Sigmoid colon (tissue), 7 donors: ENCODE data around the gene SAA2. TPM values are rescaled to one million over a fixed set of nuclear protein-coding genes. Genes with fewer than 3 reads are reported as not detected.
"Not testable (repeated sequence)": the region's sequence is repeated elsewhere in the genome, so short reads cannot be mapped to it uniquely, and the experiment has no call there.

Source experiments
- DNase-seq: peaks from one replicate; pipeline ENCODE4 v3.0.0-alpha.2; 2019
- H3K27ac ChIP-seq, 4 donors: fragments of 200-600 bp; sonication (generic); one replicate each; pipeline ENCODE4 v1.5.1; 2016 to 2019; ENCODE audit warnings: mild to moderate bottlenecking in 1 of 4
- H3K27me3 ChIP-seq, 3 donors: fragments of 200-600 bp; sonication (generic); one replicate each; pipeline ENCODE4 v1.5.1; 2019; ENCODE audit warnings: mild to moderate bottlenecking in 1 of 3
- H3K36me3 ChIP-seq, 4 donors: fragments of 200-600 bp; sonication (generic); one replicate each; pipeline ENCODE4 v1.5.1; 2016 to 2019
- H3K4me1 ChIP-seq, 4 donors: fragments of 200-600 bp; sonication (generic); one replicate each; pipeline ENCODE4 v1.5.1; 2017 to 2019
- H3K4me3 ChIP-seq, 4 donors: fragments of 200-600 bp; sonication (generic); one replicate each; pipeline ENCODE4 v1.5.1; 2017 to 2019; ENCODE audit warnings: mild to moderate bottlenecking in 2 of 4, moderate library complexity in 1 of 4
- H3K9me3 ChIP-seq, 4 donors: fragments of 200-600 bp in 3 of 4; sonication (generic) in 3 of 4; one replicate each; pipeline versions ENCODE4 v1.5.1 to v1.6.1; 2013 to 2019
- EP300 ChIP-seq, 4 donors: sonication (generic); formaldehyde crosslinking; IDR thresholded peaks; one replicate each; pipeline ENCODE4 v1.6.1; 2017; ENCODE audit warnings: antibody characterized with exemption in 4 of 4
- POLR2A ChIP-seq, 2 donors: fragments of 450-650 bp; IDR thresholded peaks; one replicate each; pipeline ENCODE4 v1.6.1; 2016; ENCODE audit warnings: antibody characterized with exemption in 2 of 2, mild to moderate bottlenecking in 2 of 2, moderate library complexity in 2 of 2
- POLR2AphosphoS5 ChIP-seq, 4 donors: sonication (generic); formaldehyde crosslinking; IDR thresholded peaks; one replicate each; pipeline ENCODE4 v1.6.1; 2017; ENCODE audit warnings: antibody characterized with exemption in 4 of 4
- WGBS, 2 donors: extraction: QIAGEN DNeasy Blood & Tissue Kit; methylation state at CpG; one replicate each; pipeline ENCODE4 v1.1.7; 2013; 5-methylcytosine and 5-hydroxymethylcytosine counted together
- intact Hi-C: fragments of 100-400 bp; cut with DNase I; formaldehyde crosslinking; loops from one replicate; pipeline ENCODE4 v1.15.1; 2023
- polyA plus RNA-seq, 3 donors: library from polyadenylated mRNA; stranded (reverse); fragments of 200-250 nt; gene quantifications; one replicate each; pipeline ENCODE4 v1.2.3, GENCODE V29; 2013
- total RNA-seq, 4 donors: library from RNA; depleted of rRNA; stranded (reverse); fragments of >200 nt; gene quantifications; one replicate each; pipeline ENCODE4 v1.1.0, GENCODE V29; 2016
- TF ChIP-seq, protein P1 (sequence below), 4 experiments: fragments of 450-650 bp in 3 of 4; fragments of 200-600 bp in 1 of 4; IDR thresholded peaks; one replicate each; pipeline ENCODE4 v1.5.1; 2016 to 2019; ENCODE audit warnings: antibody characterized with exemption in 4 of 4, mild to moderate bottlenecking in 3 of 4, moderate library complexity in 2 of 4
- donor health status: healthy with polysubstance abuse.
- donor health status: Bipolar disorder and iron deficiency.
- donor health status: healthy.

SAA2 gene
- total and polyA plus RNA-seq, 7 donors, result 0.41 to 69.2 (median 9.1) TPM; not detected in 3

GRCh38 chr11:18259259-18259658 lies 10.8 kb upstream of the SAA2 start:
- Histone ChIP-seq H3K27ac (no peak overlapping the region), H3K9me3 (no peaks in the 10 kb centered on the region), H3K36me3 (no peaks in the 10 kb centered on the region), H3K27me3 (no peaks in the 10 kb centered on the region), H3K4me1 (no peaks in the 10 kb centered on the region), H3K4me3 (no peak overlapping the region)
- DNase-seq, result no peak
- no peak for TF ChIP-seq EP300 (IDR thresholded peaks at IDR 0.05)
- intact Hi-C loops, result no loop called here

DNA sequence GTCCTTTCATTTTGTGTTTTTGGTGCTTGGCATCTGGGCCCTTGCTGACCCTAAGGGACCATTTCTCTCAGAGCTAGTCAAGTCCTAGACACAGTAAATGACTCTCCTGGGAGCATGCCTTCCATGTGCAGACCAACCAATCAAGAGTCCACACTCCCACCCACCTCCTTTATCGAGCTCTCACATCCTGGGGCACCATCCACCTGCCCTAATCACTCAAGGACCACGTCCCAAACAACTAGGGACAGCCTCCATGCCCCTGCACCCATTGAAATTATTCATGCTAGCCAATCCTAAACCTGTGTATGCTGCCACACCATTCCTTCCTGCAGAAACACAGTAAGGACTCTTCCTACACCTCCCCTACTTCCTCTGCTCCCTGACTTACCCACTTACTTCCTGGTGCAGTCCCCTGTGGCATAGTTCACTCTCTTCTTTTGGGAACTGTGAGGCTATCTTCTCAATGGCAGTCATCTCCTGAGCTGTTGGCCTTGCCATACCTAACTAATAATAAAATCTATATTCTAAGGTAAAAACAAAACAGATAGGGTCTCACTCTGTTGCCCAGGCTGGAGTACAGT lies 6.4 kb upstream of the SAA2 start:
- Histone ChIP-seq H3K27me3 (no peaks in the 10 kb centered on the region), H3K36me3 (no peaks in the 10 kb centered on the region), H3K27ac (no peak overlapping the region), H3K9me3 (no peaks in the 10 kb centered on the region), H3K4me3 (no peak overlapping the region), H3K4me1 (no peaks in the 10 kb centered on the region)
- no peak for DNase-seq
- intact Hi-C loops, result no loop called here
- 72 to 85% methylated on average over 2 of the region's 2 CpGs for WGBS, 2 donors
- TF ChIP-seq, protein P1, sequence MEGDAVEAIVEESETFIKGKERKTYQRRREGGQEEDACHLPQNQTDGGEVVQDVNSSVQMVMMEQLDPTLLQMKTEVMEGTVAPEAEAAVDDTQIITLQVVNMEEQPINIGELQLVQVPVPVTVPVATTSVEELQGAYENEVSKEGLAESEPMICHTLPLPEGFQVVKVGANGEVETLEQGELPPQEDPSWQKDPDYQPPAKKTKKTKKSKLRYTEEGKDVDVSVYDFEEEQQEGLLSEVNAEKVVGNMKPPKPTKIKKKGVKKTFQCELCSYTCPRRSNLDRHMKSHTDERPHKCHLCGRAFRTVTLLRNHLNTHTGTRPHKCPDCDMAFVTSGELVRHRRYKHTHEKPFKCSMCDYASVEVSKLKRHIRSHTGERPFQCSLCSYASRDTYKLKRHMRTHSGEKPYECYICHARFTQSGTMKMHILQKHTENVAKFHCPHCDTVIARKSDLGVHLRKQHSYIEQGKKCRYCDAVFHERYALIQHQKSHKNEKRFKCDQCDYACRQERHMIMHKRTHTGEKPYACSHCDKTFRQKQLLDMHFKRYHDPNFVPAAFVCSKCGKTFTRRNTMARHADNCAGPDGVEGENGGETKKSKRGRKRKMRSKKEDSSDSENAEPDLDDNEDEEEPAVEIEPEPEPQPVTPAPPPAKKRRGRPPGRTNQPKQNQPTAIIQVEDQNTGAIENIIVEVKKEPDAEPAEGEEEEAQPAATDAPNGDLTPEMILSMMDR (IDR thresholded peaks at IDR 0.05), result no peak
- TF ChIP-seq POLR2A (IDR thresholded peaks at IDR 0.05) (no peak), EP300 (IDR thresholded peaks at IDR 0.05) (no peak), POLR2AphosphoS5 (IDR thresholded peaks at IDR 0.05) (no peak)

DNA sequence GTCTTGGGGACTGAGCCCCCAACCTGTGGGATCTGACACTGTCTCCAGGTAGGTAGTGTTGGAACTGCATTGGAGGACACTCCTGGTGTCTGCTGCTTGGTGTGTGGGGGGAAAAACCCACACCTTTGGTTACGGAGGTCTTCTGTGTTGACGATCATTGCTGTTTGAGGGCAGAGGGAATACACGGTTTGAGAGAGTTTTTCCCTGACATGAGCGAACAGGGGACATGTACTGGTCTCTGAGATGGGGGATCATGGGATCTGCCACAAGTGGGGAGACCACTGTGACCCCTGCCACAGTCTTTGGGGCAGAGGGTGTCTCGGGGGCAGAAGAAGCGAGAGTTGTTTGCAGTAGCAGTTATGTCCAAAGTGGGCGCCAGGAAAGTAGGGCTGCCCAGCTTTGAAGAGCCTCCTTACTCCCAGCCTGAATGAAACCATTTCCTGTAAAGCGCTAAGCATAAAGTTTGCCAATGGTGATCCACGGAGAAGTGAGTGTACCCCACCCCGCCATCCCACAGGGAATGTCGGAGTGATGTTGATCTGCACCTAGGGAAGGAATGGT lies 5.4 kb upstream of the SAA2 start:
- WGBS, 2 donors, result 84 to 90% methylated on average over 11 of the region's 11 CpGs
- H3K4me1 ChIP-seq, result no peaks in the 10 kb centered on the region
- intact Hi-C loops, result no loop called here
- no peaks in the 10 kb centered on the region for H3K9me3 ChIP-seq
- TF ChIP-seq POLR2AphosphoS5 (IDR thresholded peaks at IDR 0.05), result no peak
- TF ChIP-seq, protein P1 (IDR thresholded peaks at IDR 0.05), result no peak
- no peak for TF ChIP-seq POLR2A (IDR thresholded peaks at IDR 0.05)
- TF ChIP-seq EP300 (IDR thresholded peaks at IDR 0.05), result no peak
- DNase-seq, result no peak
- H3K27me3 ChIP-seq, result no peaks in the 10 kb centered on the region
- no peak overlapping the region for H3K4me3 ChIP-seq
- H3K27ac ChIP-seq, result no peak overlapping the region
- no peaks in the 10 kb centered on the region for H3K36me3 ChIP-seq

DNA sequence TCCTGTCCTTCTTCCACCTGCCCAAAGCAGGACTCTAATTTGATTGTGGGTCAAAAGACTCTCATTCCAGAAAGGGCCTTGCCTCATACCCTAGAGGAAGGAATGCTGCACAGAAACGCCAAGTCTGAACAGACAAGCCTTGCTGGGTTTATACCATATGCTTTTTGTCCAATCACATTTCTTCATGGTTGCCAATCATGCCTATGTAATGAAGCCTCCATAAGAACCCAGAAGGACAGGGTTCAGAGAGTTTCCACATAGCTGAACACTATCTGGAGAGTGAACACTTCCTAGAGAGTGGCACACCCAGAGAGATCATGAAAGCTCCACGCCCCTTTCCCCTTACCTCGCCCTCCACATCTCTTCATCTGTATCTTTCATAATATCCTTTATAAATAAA lies 4.8 kb upstream of the SAA2 start:
- H3K27ac ChIP-seq, result no peak overlapping the region
- intact Hi-C loops, result no loop called here
- no peak for DNase-seq
- 78 to 80% methylated on average over 3 of the region's 3 CpGs for WGBS, 2 donors
- H3K27me3 ChIP-seq, result no peaks in the 10 kb centered on the region
- no peak overlapping the region for H3K4me3 ChIP-seq
- no peaks in the 10 kb centered on the region for H3K9me3 ChIP-seq
- TF ChIP-seq POLR2A (IDR thresholded peaks at IDR 0.05), result no peak
- no peak for TF ChIP-seq EP300 (IDR thresholded peaks at IDR 0.05)
- TF ChIP-seq, protein P1 (IDR thresholded peaks at IDR 0.05), result no peak
- no peak for TF ChIP-seq POLR2AphosphoS5 (IDR thresholded peaks at IDR 0.05)
- H3K36me3 ChIP-seq, result no peaks in the 10 kb centered on the region
- H3K4me1 ChIP-seq, result no peaks in the 10 kb centered on the region

DNA sequence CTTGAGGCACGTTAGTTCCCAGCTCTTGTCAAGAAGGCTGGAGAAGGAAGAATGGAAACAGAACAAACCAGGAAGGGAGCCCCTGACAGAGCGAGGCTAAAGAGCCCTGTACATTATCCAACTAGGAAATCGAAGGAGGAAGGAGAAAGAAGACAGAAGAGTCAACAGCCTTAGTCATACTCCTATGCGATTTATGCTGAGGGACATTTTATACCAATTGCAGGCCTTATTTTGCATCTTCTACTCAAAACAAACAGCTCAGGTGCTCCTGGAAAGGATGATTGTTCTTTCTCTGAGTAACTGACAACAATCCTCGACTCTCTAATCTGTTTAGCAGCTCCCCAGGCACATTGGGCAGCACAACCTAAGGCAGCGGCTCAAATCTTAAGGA lies 1.3 kb downstream of the SAA2 start:
- H3K36me3 ChIP-seq, intact Hi-C loops, H3K4me1 ChIP-seq, H3K4me3 ChIP-seq, H3K27ac ChIP-seq, H3K9me3 ChIP-seq, DNase-seq, H3K27me3 ChIP-seq: not testable (repeated sequence)
- 54 to 66% methylated on average over 2 to 3 of the region's 6 CpGs for WGBS, 2 donors

- H3K9me3 ChIP-seq, H3K4me1 ChIP-seq, intact Hi-C loops, H3K27ac ChIP-seq, H3K27me3 ChIP-seq, H3K4me3 ChIP-seq, H3K36me3 ChIP-seq, DNase-seq: not testable (repeated sequence)
- 51 to 54% methylated on average over 11 of the region's 11 CpGs for WGBS, 2 donors
Observed at GRCh38 chr11:18246379-18247190, 1.9 kb downstream of the SAA2 start.
